ENCODE measurements around the gene CSNK1D. TPM values are rescaled to one million over a fixed set of nuclear protein-coding genes. Genes with fewer than 3 reads are reported as not detected.
"Not testable (repeated sequence)": the region's sequence is repeated elsewhere in the genome, so short reads cannot be mapped to it uniquely, and the experiment has no call there.

Gene CSNK1D
- total RNA-seq, 1 experiment from 2014 or later: 104 TPM

- H3K36me3 ChIP-seq: peaks cover 6% of the 10 kb centered on the region
- H3K4me3 ChIP-seq: no peak overlapping the region
- H3K9me3 ChIP-seq: no peaks in the 10 kb centered on the region
- no peaks in the 10 kb centered on the region for H3K27me3 ChIP-seq
- peak; percentile 82 for DNase-seq
Observed at GRCh38 chr17:82204831-82205719, 68.4 kb downstream of the CSNK1D start.

GRCh38 chr17:82203920-82204319, 69.6 kb downstream of the CSNK1D start:
- no peak for DNase-seq
- Histone ChIP-seq H3K36me3 (peaks cover 6% of the 10 kb centered on the region), H3K9me3 (no peaks in the 10 kb centered on the region), H3K27me3 (no peaks in the 10 kb centered on the region), H3K4me3 (no peak overlapping the region)

- H3K27me3 ChIP-seq: no peaks in the 10 kb centered on the region
- H3K9me3 ChIP-seq: no peaks in the 10 kb centered on the region
- H3K36me3 ChIP-seq: peaks cover 6% of the 10 kb centered on the region
- DNase-seq: no peak
- H3K4me3 ChIP-seq: no peak overlapping the region
Observed at GRCh38 chr17:82202981-82203380, 70.5 kb downstream of the CSNK1D start.

- Histone ChIP-seq H3K36me3 (peaks cover 5% of the 10 kb centered on the region), H3K9me3 (no peaks in the 10 kb centered on the region), H3K27me3 (no peaks in the 10 kb centered on the region), H3K4me3 (no peak overlapping the region)
- DNase-seq: no peak
Observed at GRCh38 chr17:82201498-82201910, 72.0 kb downstream of the CSNK1D start.

- H3K9me3 ChIP-seq: no peaks in the 10 kb centered on the region
- no peaks in the 10 kb centered on the region for H3K27me3 ChIP-seq
- peaks cover 4% of the 10 kb centered on the region for H3K36me3 ChIP-seq
- no peak overlapping the region for H3K4me3 ChIP-seq
- no peak for DNase-seq
Observed at GRCh38 chr17:82200743-82201497, 72.6 kb downstream of the CSNK1D start.

- no peak overlapping the region for H3K4me3 ChIP-seq
- DNase-seq: no peak
- H3K27me3 ChIP-seq: no peaks in the 10 kb centered on the region
- H3K36me3 ChIP-seq: peaks cover 5% of the 10 kb centered on the region
- H3K9me3 ChIP-seq: no peaks in the 10 kb centered on the region
Observed at GRCh38 chr17:82200135-82200534, 73.4 kb downstream of the CSNK1D start.

- Histone ChIP-seq H3K4me3 (no peak overlapping the region), H3K36me3 (peaks cover 12% of the 10 kb centered on the region), H3K27me3 (no peaks in the 10 kb centered on the region), H3K9me3 (no peaks in the 10 kb centered on the region)
- DNase-seq: no peak
Observed at GRCh38 chr17:82199496-82199895, 74.0 kb downstream of the CSNK1D start.

- no peak overlapping the region for H3K4me3 ChIP-seq
- peaks cover 21% of the 10 kb centered on the region for H3K36me3 ChIP-seq
- DNase-seq: no peak
- no peaks in the 10 kb centered on the region for H3K9me3 ChIP-seq
- no peaks in the 10 kb centered on the region for H3K27me3 ChIP-seq
Observed at GRCh38 chr17:82198092-82198491, 75.4 kb downstream of the CSNK1D start.

- no peaks in the 10 kb centered on the region for H3K27me3 ChIP-seq
- DNase-seq: no peak
- no peaks in the 10 kb centered on the region for H3K9me3 ChIP-seq
- no peak overlapping the region for H3K4me3 ChIP-seq
- peaks cover 32% of the 10 kb centered on the region for H3K36me3 ChIP-seq
Observed at GRCh38 chr17:82195675-82196672, 77.5 kb downstream of the CSNK1D start.

GRCh38 chr17:82194765-82195164, 78.7 kb downstream of the CSNK1D start:
- H3K27me3 ChIP-seq: no peaks in the 10 kb centered on the region
- no peak for DNase-seq
- peaks cover 30% of the 10 kb centered on the region for H3K36me3 ChIP-seq
- no peak overlapping the region for H3K4me3 ChIP-seq
- H3K9me3 ChIP-seq: no peaks in the 10 kb centered on the region

- DNase-seq: no peak
- Histone ChIP-seq H3K9me3 (no peaks in the 10 kb centered on the region), H3K27me3 (no peaks in the 10 kb centered on the region), H3K4me3 (no peak overlapping the region), H3K36me3 (peaks cover 36% of the 10 kb centered on the region)
Observed at GRCh38 chr17:82193520-82194220, 79.8 kb downstream of the CSNK1D start.

- not testable (repeated sequence) for H3K4me3 ChIP-seq, H3K27me3 ChIP-seq
Observed at GRCh38 chr17:82193050-82193449, 80.5 kb downstream of the CSNK1D start.

More at GRCh38 chr17:82193050-82193449, 80.5 kb downstream of the CSNK1D start:
- DNase-seq, H3K9me3 ChIP-seq: not testable (repeated sequence)
- H3K36me3 ChIP-seq: peaks cover 38% of the 10 kb centered on the region

Other genes with a start within 250 kb of the CSNK1D start
- 18.2 and 18.4 TPM in 2 replicates for gene RAC3, start 242.0 kb downstream of the CSNK1D start, total RNA-seq (2014; rRNA removed; shearing (Covaris generic); ENCODE audit: low replicate concordance)
- 44.0 and 73.1 TPM in 2 replicates for gene DCXR, start 236.0 kb downstream of the CSNK1D start, total RNA-seq (2014; rRNA removed; shearing (Covaris generic); ENCODE audit: low replicate concordance)
- gene RFNG, start 221.9 kb downstream of the CSNK1D start, total RNA-seq (2014; rRNA removed; shearing (Covaris generic); ENCODE audit: low replicate concordance): 41.2 and 41.6 TPM in 2 replicates
- 103 and 181 TPM in 2 replicates for gene GPS1, start 221.8 kb downstream of the CSNK1D start, total RNA-seq (2014; rRNA removed; shearing (Covaris generic); ENCODE audit: low replicate concordance)
- gene DUS1L, start 207.9 kb downstream of the CSNK1D start, total RNA-seq (2014; rRNA removed; shearing (Covaris generic); ENCODE audit: low replicate concordance): 104 and 123 TPM in 2 replicates
- 112 and 125 TPM in 2 replicates for gene FASN, start 175.5 kb downstream of the CSNK1D start, total RNA-seq (2014; rRNA removed; shearing (Covaris generic); ENCODE audit: low replicate concordance)
- 6.9 and 8.2 TPM in 2 replicates for gene CCDC57, start 60.9 kb downstream of the CSNK1D start, total RNA-seq (2014; rRNA removed; shearing (Covaris generic); ENCODE audit: low replicate concordance)
- gene SLC16A3, start 44.7 kb downstream of the CSNK1D start, total RNA-seq (2014; rRNA removed; shearing (Covaris generic); ENCODE audit: low replicate concordance): 529 and 652 TPM in 2 replicates
- not detected in 2 replicates for gene CD7, start 43.9 kb upstream of the CSNK1D start, total RNA-seq (2014; rRNA removed; shearing (Covaris generic); ENCODE audit: low replicate concordance)
- 2.7 and 25.9 TPM in 2 replicates for gene SECTM1, start 60.1 kb upstream of the CSNK1D start, total RNA-seq (2014; rRNA removed; shearing (Covaris generic); ENCODE audit: low replicate concordance)
- 2.3 TPM in 1 of 2 replicates, not detected in the other for gene TEX19, start 85.5 kb upstream of the CSNK1D start, total RNA-seq (2014; rRNA removed; shearing (Covaris generic); ENCODE audit: low replicate concordance)
- gene UTS2R, start 98.1 kb upstream of the CSNK1D start, total RNA-seq (2014; rRNA removed; shearing (Covaris generic); ENCODE audit: low replicate concordance): not detected in 2 replicates
- 12.1 and 15.3 TPM in 2 replicates for gene HEXD, start 144.6 kb upstream of the CSNK1D start, total RNA-seq (2014; rRNA removed; shearing (Covaris generic); ENCODE audit: low replicate concordance)
- gene OGFOD3, start 144.9 kb upstream of the CSNK1D start, total RNA-seq (2014; rRNA removed; shearing (Covaris generic); ENCODE audit: low replicate concordance): 21.2 and 33.7 TPM in 2 replicates
- 71.0 and 84.5 TPM in 2 replicates for gene CYBC1, start 177.1 kb upstream of the CSNK1D start, total RNA-seq (2014; rRNA removed; shearing (Covaris generic); ENCODE audit: low replicate concordance)
- gene NARF, start 185.0 kb upstream of the CSNK1D start, total RNA-seq (2014; rRNA removed; shearing (Covaris generic); ENCODE audit: low replicate concordance): 15.8 and 33.7 TPM in 2 replicates
- 42.6 and 48.5 TPM in 2 replicates for gene FOXK2, start 246.0 kb upstream of the CSNK1D start, total RNA-seq (2014; rRNA removed; shearing (Covaris generic); ENCODE audit: low replicate concordance)